Testis (tissue), 3 donors: ENCODE results near the gene VWA3B. TPM values are rescaled to one million over a fixed set of nuclear protein-coding genes. Genes with fewer than 3 reads are reported as not detected.

Source experiments
- DNase-seq: peaks from one replicate; pipeline ENCODE4 v3.0.0-alpha.2; 2019
- H3K27ac ChIP-seq, 2 donors: fragments of 200-600 bp; sonication (generic); one replicate each; pipeline ENCODE4 v1.5.1; 2019
- H3K27me3 ChIP-seq: fragments of 200-600 bp; sonication (generic); one replicate; pipeline ENCODE4 v1.5.1; 2019
- H3K36me3 ChIP-seq: fragments of 200-600 bp; sonication (generic); one replicate; pipeline ENCODE4 v1.5.1; 2017; ENCODE audit warnings: low read depth; ENCODE audit errors: missing control alignments
- H3K4me1 ChIP-seq: fragments of 200-600 bp; sonication (generic); one replicate; pipeline ENCODE4 v1.5.1; 2019
- H3K4me3 ChIP-seq, 2 donors: fragments of 200-600 bp; sonication (generic); one replicate each; pipeline ENCODE4 v1.5.1; 2017 to 2019
- H3K9me3 ChIP-seq: fragments of 200-600 bp; sonication (generic); one replicate; pipeline ENCODE4 v1.5.1; 2017
- CTCF ChIP-seq, 3 experiments: fragments of 450-650 bp in 2 of 3; fragments of 200-600 bp in 1 of 3; sonication (generic) in 1 of 3; IDR thresholded peaks; one replicate each; pipeline ENCODE4 v1.5.1; 2016 to 2019; ENCODE audit warnings: antibody characterized with exemption in 3 of 3, mild to moderate bottlenecking in 2 of 3, moderate library complexity in 1 of 3
- POLR2A ChIP-seq: fragments of 450-650 bp; IDR thresholded peaks from one replicate; pipeline ENCODE4 v1.6.1; 2017; ENCODE audit warnings: antibody characterized with exemption, mild to moderate bottlenecking, moderate library complexity
- WGBS, 2 donors: methylation state at CpG; one replicate each; pipeline ENCODE4 v1.1.5; 2018; 5-methylcytosine and 5-hydroxymethylcytosine counted together
- intact Hi-C: fragments of 100-400 bp; cut with DNase I; formaldehyde crosslinking; loops from one replicate; pipeline ENCODE4 v1.15.1; 2023; ENCODE audit warnings: low total_unique reads
- polyA plus RNA-seq: library from polyadenylated mRNA; stranded (reverse); fragments of 350-450 nt; fragmentation: Illumina TruSeq; extraction: RNeasy Lipid Tissue Mini Kit (QIAGEN cat#74804); gene quantifications from one replicate; pipeline ENCODE4 v1.2.3, GENCODE V29; 2014; ENCODE audit warnings: low read depth, low replicate concordance; ENCODE audit not compliant: insufficient read depth
- total RNA-seq, 2 donors: library from RNA; depleted of rRNA; stranded (reverse); fragments of >200 nt; gene quantifications; one replicate each; pipeline ENCODE4 v1.2.3, GENCODE V29; 2016

Gene VWA3B
- total and polyA plus RNA-seq, 3 donors from 2014 or later, result 27.0 to 118 (median 81.6) TPM

GRCh38 chr2:98149333-98149697, 62.3 kb downstream of the VWA3B start:
- Histone ChIP-seq H3K27ac (no peak overlapping the region), H3K4me1 (no peaks in the 10 kb centered on the region), H3K27me3 (no peaks in the 10 kb centered on the region), H3K9me3 (no peaks in the 10 kb centered on the region), H3K4me3 (no peak overlapping the region), H3K36me3 (no peaks in the 10 kb centered on the region)
- DNase-seq, result no peak
- TF ChIP-seq POLR2A, result no peak
- no peak for TF ChIP-seq CTCF (IDR thresholded peaks at IDR 0.05)
- 46 to 58% methylated on average over 4 of the region's 4 CpGs for WGBS, 2 donors
- intact Hi-C loops, result no loop called here

GRCh38 chr2:98153481-98153880, 66.5 kb downstream of the VWA3B start:
- intact Hi-C loops, result no loop called here
- DNase-seq, result no peak
- no peak overlapping the region for H3K27ac ChIP-seq

GRCh38 chr2:98155291-98155690, 68.3 kb downstream of the VWA3B start:
- intact Hi-C loops, result no loop called here
- Histone ChIP-seq H3K36me3 (no peaks in the 10 kb centered on the region), H3K27me3 (no peaks in the 10 kb centered on the region), H3K27ac (no peak overlapping the region), H3K4me3 (no peak overlapping the region), H3K9me3 (no peaks in the 10 kb centered on the region), H3K4me1 (peaks cover 4% of the 10 kb centered on the region)
- 93% methylated on average over 8 of the region's 8 CpGs for WGBS, 2 donors
- DNase-seq, result no peak
- no peak for TF ChIP-seq POLR2A
- TF ChIP-seq CTCF (IDR thresholded peaks at IDR 0.05), result no peak

More at GRCh38 chr2:98153481-98153880, 66.5 kb downstream of the VWA3B start:
- Histone ChIP-seq H3K9me3 (no peaks in the 10 kb centered on the region), H3K36me3 (no peaks in the 10 kb centered on the region), H3K27me3 (no peaks in the 10 kb centered on the region), H3K4me1 (peaks cover 4% of the 10 kb centered on the region), H3K4me3 (no peak overlapping the region)
- whole genome bisulfite sequencing, 2 donors, result 87 to 88% methylated on average over 5 of the region's 5 CpGs
- TF ChIP-seq CTCF (IDR thresholded peaks at IDR 0.05) (no peak), POLR2A (no peak)

GRCh38 chr2:98155716-98156115, 68.7 kb downstream of the VWA3B start:
- TF ChIP-seq POLR2A (no peak), CTCF (IDR thresholded peaks at IDR 0.05) (no peak)
- intact Hi-C loops, result no loop called here
- Histone ChIP-seq H3K9me3 (no peaks in the 10 kb centered on the region), H3K4me3 (no peak overlapping the region), H3K27ac (no peak overlapping the region), H3K27me3 (no peaks in the 10 kb centered on the region), H3K36me3 (no peaks in the 10 kb centered on the region), H3K4me1 (peaks cover 6% of the 10 kb centered on the region)
- 76 to 89% methylated on average over 3 to 4 of the region's 4 CpGs for WGBS, 2 donors
- no peak for DNase-seq

GRCh38 chr2:98156304-98156703, 69.3 kb downstream of the VWA3B start:
- no peak for DNase-seq
- Histone ChIP-seq H3K4me1 (peaks cover 8% of the 10 kb centered on the region), H3K27ac (no peak overlapping the region), H3K27me3 (no peaks in the 10 kb centered on the region), H3K4me3 (no peak overlapping the region), H3K9me3 (no peaks in the 10 kb centered on the region), H3K36me3 (no peaks in the 10 kb centered on the region)
- WGBS, 2 donors, result 90 to 94% methylated on average over 7 of the region's 7 CpGs
- TF ChIP-seq POLR2A, result no peak
- TF ChIP-seq CTCF (IDR thresholded peaks at IDR 0.05), result no peak
- intact Hi-C loops, result no loop called here
